Measurements from ENCODE around the gene SLC25A5.

SLC25A5 gene

DNA sequence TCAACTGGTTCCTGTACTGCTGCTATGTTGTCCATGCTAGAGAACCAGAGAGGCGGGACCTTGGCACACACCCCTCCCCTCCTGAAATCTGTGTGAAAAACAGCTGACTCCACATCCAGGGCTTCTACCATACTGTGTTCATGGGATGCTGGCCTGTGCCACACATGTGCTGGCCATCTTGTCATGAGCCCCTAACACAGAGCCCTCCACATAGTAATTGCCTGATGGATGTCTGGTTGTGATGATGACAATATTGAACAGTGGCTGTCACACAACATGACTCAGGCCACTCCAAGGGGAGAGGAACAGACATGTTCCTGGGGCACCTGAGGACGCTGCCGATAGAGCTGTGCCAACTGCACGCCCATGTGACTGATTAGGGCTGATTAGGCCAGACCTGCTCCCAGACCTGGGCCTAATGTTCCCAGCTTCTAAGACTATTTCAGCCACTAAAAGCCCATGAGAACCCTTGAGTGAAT lies 13.1 kb downstream of the SLC25A5 start:
- H3K79me2 ChIP-seq (ENCODE audit: control insufficient read depth, insufficient read depth, low read length, poor library complexity), result no peaks in the 10 kb centered on the region
- no peak overlapping the region for H3K9ac ChIP-seq (ENCODE audit: low read length)
- no peaks in the 10 kb centered on the region for H3K36me3 ChIP-seq (ENCODE audit: control insufficient read depth in 1 of 2, insufficient read depth in 2 of 2, low read length in 2 of 2)
- no peak overlapping the region for H3K14ac ChIP-seq (ENCODE audit: low read length)
- H3K18ac ChIP-seq (ENCODE audit: low read length), result no peak overlapping the region
- H3K9me3 ChIP-seq (ENCODE audit: insufficient read depth, low read depth, low read length), result no peaks in the 10 kb centered on the region
- no peak overlapping the region for H3K4me2 ChIP-seq (ENCODE audit: low read length)
- H3K4ac ChIP-seq (ENCODE audit: low read depth, low read length), result no peak overlapping the region
- DNase-seq, result no peak
- no peak overlapping the region for H2AFZ ChIP-seq (ENCODE audit: insufficient read depth, low read length, poor library complexity)
- no peak overlapping the region for H2AK5ac ChIP-seq (ENCODE audit: low read length)
- no peak overlapping the region for H4K8ac ChIP-seq (ENCODE audit: low read depth, low read length)
- WGBS (ENCODE audit: extremely low coverage, insufficient coverage, insufficient read length), result no CpG with 5 or more reads among the region's 4 CpGs
- H2BK5ac ChIP-seq (ENCODE audit: low read depth, low read length, poor library complexity), result no peak overlapping the region
- no peak overlapping the region for H3K27ac ChIP-seq (ENCODE audit: low read depth, low read length)
- no peak overlapping the region for H4K91ac ChIP-seq (ENCODE audit: low read depth, low read length)
- H3K79me1 ChIP-seq (ENCODE audit: low read length), result no peaks in the 10 kb centered on the region
- no peak overlapping the region for H4K12ac ChIP-seq (ENCODE audit: low read depth, low read length)
- no peak overlapping the region for H2BK120ac ChIP-seq (ENCODE audit: insufficient read depth, low read length, poor library complexity)
- H2BK12ac ChIP-seq (ENCODE audit: low read length), result no peak overlapping the region
- H3K27me3 ChIP-seq (ENCODE audit: insufficient read depth, low read length), result no peaks in the 10 kb centered on the region
- peaks cover 2 to 5% of the 10 kb centered on the region in 2 experiments for H3K4me1 ChIP-seq (ENCODE audit: control insufficient read depth in 1 of 2, insufficient read depth in 2 of 2, low read length in 2 of 2)
- H3K23ac ChIP-seq (ENCODE audit: low read length), result no peak overlapping the region
- H3K4me3 ChIP-seq (ENCODE audit: low read depth, low read length), result no peak overlapping the region

DNA sequence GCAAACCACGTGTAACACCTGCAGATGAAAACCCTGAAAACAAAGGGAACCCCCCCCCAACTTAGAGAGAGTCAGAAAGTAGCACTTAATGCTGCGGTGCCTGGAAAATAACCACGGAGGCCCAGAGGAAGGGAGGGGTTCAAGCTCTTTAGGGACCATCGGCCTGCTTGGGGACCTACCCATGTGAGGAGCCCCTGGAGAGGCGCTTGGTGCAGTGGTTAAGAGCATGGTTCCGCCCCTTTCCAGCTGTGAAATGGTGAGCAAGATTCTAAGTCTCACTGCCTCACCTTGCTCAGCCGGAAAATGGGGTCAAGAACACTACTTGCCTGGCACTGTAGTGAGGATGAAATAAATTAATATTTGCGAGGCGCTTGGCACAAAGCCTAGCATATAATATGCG lies 13.8 kb downstream of the SLC25A5 start:
- Histone ChIP-seq H3K4me3 (ENCODE audit: low read depth, low read length) (no peak overlapping the region), H2AK5ac (ENCODE audit: low read length) (no peak overlapping the region), H3K9ac (ENCODE audit: low read length) (no peak overlapping the region), H3K27me3 (ENCODE audit: insufficient read depth, low read length) (no peaks in the 10 kb centered on the region), H3K4ac (ENCODE audit: low read depth, low read length) (no peak overlapping the region), H3K4me1 (ENCODE audit: control insufficient read depth in 1 of 2, insufficient read depth in 2 of 2, low read length in 2 of 2) (peaks cover 2 to 5% of the 10 kb centered on the region in 2 experiments), H2BK120ac (ENCODE audit: insufficient read depth, low read length, poor library complexity) (no peak overlapping the region), H3K18ac (ENCODE audit: low read length) (no peak overlapping the region), H3K14ac (ENCODE audit: low read length) (no peak overlapping the region), H3K79me2 (ENCODE audit: control insufficient read depth, insufficient read depth, low read length, poor library complexity) (no peaks in the 10 kb centered on the region), H2BK5ac (ENCODE audit: low read depth, low read length, poor library complexity) (no peak overlapping the region), H3K4me2 (ENCODE audit: low read length) (peak overlapping the region; percentile 64), H4K8ac (ENCODE audit: low read depth, low read length) (no peak overlapping the region), H2BK12ac (ENCODE audit: low read length) (no peak overlapping the region), H3K79me1 (ENCODE audit: low read length) (no peaks in the 10 kb centered on the region), H4K91ac (ENCODE audit: low read depth, low read length) (no peak overlapping the region), H3K9me3 (ENCODE audit: insufficient read depth, low read depth, low read length) (no peaks in the 10 kb centered on the region), H3K23ac (ENCODE audit: low read length) (no peak overlapping the region), H3K27ac (ENCODE audit: low read depth, low read length) (no peak overlapping the region), H4K12ac (ENCODE audit: low read depth, low read length) (no peak overlapping the region), H2AFZ (ENCODE audit: insufficient read depth, low read length, poor library complexity) (peak overlapping the region; percentile 39), H3K36me3 (ENCODE audit: control insufficient read depth in 1 of 2, insufficient read depth in 2 of 2, low read length in 2 of 2) (no peaks in the 10 kb centered on the region)
- WGBS (ENCODE audit: extremely low coverage, insufficient coverage, insufficient read length), result no CpG with 5 or more reads among the region's 10 CpGs
- DNase-seq, result no peak

- H3K27me3 ChIP-seq (ENCODE audit: insufficient read depth, low read length), result no peaks in the 10 kb centered on the region
Measured at GRCh38 chrX:119482481-119483480, 14.5 kb downstream of the SLC25A5 start.

GRCh38 chrX:119486745-119487144 lies 18.5 kb downstream of the SLC25A5 start:
- H3K14ac ChIP-seq (ENCODE audit: low read length), result no peak overlapping the region
- H3K18ac ChIP-seq (ENCODE audit: low read length), result no peak overlapping the region
- H3K9ac ChIP-seq (ENCODE audit: low read length), result no peak overlapping the region
- no peaks in the 10 kb centered on the region for H3K9me3 ChIP-seq (ENCODE audit: insufficient read depth, low read depth, low read length)
- H2AFZ ChIP-seq (ENCODE audit: insufficient read depth, low read length, poor library complexity), result no peak overlapping the region
- no peak overlapping the region for H2AK5ac ChIP-seq (ENCODE audit: low read length)
- H3K4ac ChIP-seq (ENCODE audit: low read depth, low read length), result no peak overlapping the region
- no peak overlapping the region for H3K23ac ChIP-seq (ENCODE audit: low read length)
- no peak overlapping the region for H4K91ac ChIP-seq (ENCODE audit: low read depth, low read length)
- H2BK120ac ChIP-seq (ENCODE audit: insufficient read depth, low read length, poor library complexity), result no peak overlapping the region
- H2BK12ac ChIP-seq (ENCODE audit: low read length), result no peak overlapping the region
- no peak overlapping the region for H2BK5ac ChIP-seq (ENCODE audit: low read depth, low read length, poor library complexity)
- H3K79me2 ChIP-seq (ENCODE audit: control insufficient read depth, insufficient read depth, low read length, poor library complexity), result no peaks in the 10 kb centered on the region
- no peak overlapping the region for H3K4me3 ChIP-seq (ENCODE audit: low read depth, low read length)
- H3K36me3 ChIP-seq (ENCODE audit: control insufficient read depth in 1 of 2, insufficient read depth in 2 of 2, low read length in 2 of 2), result no peaks in the 10 kb centered on the region
- DNase-seq, result no peak
- H3K79me1 ChIP-seq (ENCODE audit: low read length), result no peaks in the 10 kb centered on the region
- no peak overlapping the region for H4K12ac ChIP-seq (ENCODE audit: low read depth, low read length)
- WGBS (ENCODE audit: extremely low coverage, insufficient coverage, insufficient read length), result no CpG with 5 or more reads among the region's 11 CpGs
- H4K8ac ChIP-seq (ENCODE audit: low read depth, low read length), result no peak overlapping the region
- H3K27ac ChIP-seq (ENCODE audit: low read depth, low read length), result no peak overlapping the region
- H3K4me1 ChIP-seq (ENCODE audit: control insufficient read depth in 1 of 2, insufficient read depth in 2 of 2, low read length in 2 of 2), result peaks cover 2% of the 10 kb centered on the region in 2 experiments
- no peaks in the 10 kb centered on the region for H3K27me3 ChIP-seq (ENCODE audit: insufficient read depth, low read length)
- H3K4me2 ChIP-seq (ENCODE audit: low read length), result no peak overlapping the region

More at GRCh38 chrX:119482481-119483480, 14.5 kb downstream of the SLC25A5 start:
- Histone ChIP-seq H3K23ac (ENCODE audit: low read length) (no peak overlapping the region), H3K36me3 (ENCODE audit: control insufficient read depth in 1 of 2, insufficient read depth in 2 of 2, low read length in 2 of 2) (no peaks in the 10 kb centered on the region), H3K79me1 (ENCODE audit: low read length) (no peaks in the 10 kb centered on the region), H3K9ac (ENCODE audit: low read length) (no peak overlapping the region), H2BK120ac (ENCODE audit: insufficient read depth, low read length, poor library complexity) (no peak overlapping the region), H4K8ac (ENCODE audit: low read depth, low read length) (no peak overlapping the region), H3K14ac (ENCODE audit: low read length) (no peak overlapping the region), H4K91ac (ENCODE audit: low read depth, low read length) (no peak overlapping the region), H2BK5ac (ENCODE audit: low read depth, low read length, poor library complexity) (no peak overlapping the region), H2AFZ (ENCODE audit: insufficient read depth, low read length, poor library complexity) (peak overlapping the region; percentile 39), H3K4me3 (ENCODE audit: low read depth, low read length) (no peak overlapping the region), H4K12ac (ENCODE audit: low read depth, low read length) (no peak overlapping the region), H3K79me2 (ENCODE audit: control insufficient read depth, insufficient read depth, low read length, poor library complexity) (no peaks in the 10 kb centered on the region), H3K27ac (ENCODE audit: low read depth, low read length) (peak overlapping the region; percentile 44), H3K4me1 (ENCODE audit: control insufficient read depth in 1 of 2, insufficient read depth in 2 of 2, low read length in 2 of 2) (peaks cover 2 to 5% of the 10 kb centered on the region in 2 experiments), H3K4ac (ENCODE audit: low read depth, low read length) (no peak overlapping the region), H2AK5ac (ENCODE audit: low read length) (no peak overlapping the region), H3K18ac (ENCODE audit: low read length) (no peak overlapping the region), H3K9me3 (ENCODE audit: insufficient read depth, low read depth, low read length) (no peaks in the 10 kb centered on the region), H3K4me2 (ENCODE audit: low read length) (peak overlapping the region; percentile 64), H2BK12ac (ENCODE audit: low read length) (no peak overlapping the region)
- WGBS (ENCODE audit: extremely low coverage, insufficient coverage, insufficient read length), result no CpG with 5 or more reads among the region's 48 CpGs
- DNase-seq, result peak; percentile 79 to 80
